Spleen (tissue), 11 donors: Measurements from ENCODE around the gene CD300E. TPM values are rescaled to one million over a fixed set of nuclear protein-coding genes. Genes with fewer than 3 reads are reported as not detected.

ENCODE experiments used
- DNase-seq: peaks from one replicate; pipeline ENCODE4 v3.0.0-alpha.2; 2020
- H3K27ac ChIP-seq, 8 donors: fragments of 200-600 bp; sonication (generic) in 7 of 8; 1 replicate in 4 of 8; 2 replicates in 4 of 8; pipeline versions ENCODE4 v1.5.0 to v1.8.0; 2016 to 2021; ENCODE audit warnings: inconsistent platforms in 4 of 8, mild to moderate bottlenecking in 4 of 8, moderate library complexity in 1 of 8
- H3K27me3 ChIP-seq, 7 donors: fragments of 200-600 bp; sonication (generic) in 6 of 7; replicated peaks in 1 of 7; 1 replicate in 4 of 7; 2 replicates in 3 of 7; pipeline versions ENCODE4 v1.5.0 to v1.8.0; 2016 to 2021; ENCODE audit warnings: inconsistent platforms in 3 of 7, mild to moderate bottlenecking in 1 of 7
- H3K36me3 ChIP-seq, 6 donors: fragments of 200-600 bp; sonication (generic) in 5 of 6; 1 replicate in 4 of 6; 2 replicates in 2 of 6; pipeline versions ENCODE4 v1.5.0 to v1.8.0; 2016 to 2021; ENCODE audit warnings: inconsistent platforms in 2 of 6
- H3K4me1 ChIP-seq, 6 donors: fragments of 200-600 bp; sonication (generic) in 5 of 6; 1 replicate in 3 of 6; 2 replicates in 3 of 6; pipeline versions ENCODE4 v1.5.0 to v1.8.0; 2016 to 2021; ENCODE audit warnings: inconsistent platforms in 3 of 6
- H3K4me3 ChIP-seq, 8 donors: fragments of 200-600 bp; sonication (generic) in 7 of 8; 1 replicate in 4 of 8; 2 replicates in 4 of 8; pipeline versions ENCODE4 v1.5.0 to v1.8.0; 2016 to 2021; ENCODE audit warnings: inconsistent platforms in 4 of 8, mild to moderate bottlenecking in 4 of 8, moderate library complexity in 2 of 8
- H3K9me3 ChIP-seq, 8 donors: fragments of 200-600 bp; sonication (generic) in 7 of 8; 1 replicate in 4 of 8; 2 replicates in 4 of 8; pipeline versions ENCODE4 v1.5.0 to v1.8.0; 2016 to 2021; ENCODE audit warnings: inconsistent platforms in 4 of 8
- POLR2A ChIP-seq, 3 donors: fragments of 450-650 bp; IDR thresholded peaks; one replicate each; pipeline ENCODE4 v1.5.1; 2017; ENCODE audit warnings: antibody characterized with exemption in 3 of 3, mild to moderate bottlenecking in 1 of 3
- POLR2AphosphoS5 ChIP-seq, 3 donors: sonication (generic); formaldehyde crosslinking; IDR thresholded peaks; one replicate each; pipeline ENCODE4 v1.5.1; 2017; ENCODE audit warnings: antibody characterized with exemption in 3 of 3
- WGBS, 5 donors: extraction: QIAGEN DNeasy Blood & Tissue Kit in 3 of 5; methylation state at CpG; one replicate each; pipeline versions ENCODE4 v1.1.5 to v1.1.7; 2013 to 2018; 5-methylcytosine and 5-hydroxymethylcytosine counted together
- intact Hi-C: fragments of 100-400 bp; cut with DNase I; formaldehyde crosslinking; loops from one replicate; pipeline ENCODE4 v1.15.0; 2023; ENCODE audit warnings: low total_unique reads
- polyA plus RNA-seq, 3 donors: library from polyadenylated mRNA; stranded (reverse); fragments of 200-250 nt; gene quantifications; one replicate each; pipeline ENCODE4 v1.2.1, GENCODE V29; 2013
- total RNA-seq, 7 donors: library from RNA; depleted of rRNA in 3 of 7; stranded (reverse); fragments of >200 nt in 3 of 7; fragmentation: NEBNext Ultra II Directional in 4 of 7; extraction: Animal tissue kit (Norgen Biotek cat#: 25700) in 4 of 7; gene quantifications; one replicate each; pipeline versions ENCODE4 v1.1.0 to v1.2.1, GENCODE V29; 2016 to 2021
- TF ChIP-seq, protein P1 (sequence below), 11 experiments: fragments of 200-600 bp in 7 of 11; fragments of 450-650 bp in 4 of 11; sonication (generic) in 4 of 11; IDR thresholded peaks in 8 of 11; conservative IDR thresholded peaks in 3 of 11; 1 replicate in 7 of 11; 2 replicates in 4 of 11; pipeline versions ENCODE4 v1.4.0 to v1.8.0; 2016 to 2021; ENCODE audit warnings: antibody characterized with exemption in 11 of 11, inconsistent platforms in 4 of 11, mild to moderate bottlenecking in 1 of 11
- donor health status: healthy with polysubstance abuse.
- donor health status: DM: no; HTN: no; CAD: no; lungs with moderate emphysema.
- donor health status: DM: no; HTN: no; CAD: no.
- donor health status: Bipolar disorder and iron deficiency.
- donor health status: healthy.
- donor health status: DM: no; HTN: no; CAD: no.
- donor health status: DM: yes; HTN: yes; CAD: no.

The CD300E gene
- total and polyA plus RNA-seq, 10 donors, result 0.99 to 20.3 (median 5.7) TPM

DNA sequence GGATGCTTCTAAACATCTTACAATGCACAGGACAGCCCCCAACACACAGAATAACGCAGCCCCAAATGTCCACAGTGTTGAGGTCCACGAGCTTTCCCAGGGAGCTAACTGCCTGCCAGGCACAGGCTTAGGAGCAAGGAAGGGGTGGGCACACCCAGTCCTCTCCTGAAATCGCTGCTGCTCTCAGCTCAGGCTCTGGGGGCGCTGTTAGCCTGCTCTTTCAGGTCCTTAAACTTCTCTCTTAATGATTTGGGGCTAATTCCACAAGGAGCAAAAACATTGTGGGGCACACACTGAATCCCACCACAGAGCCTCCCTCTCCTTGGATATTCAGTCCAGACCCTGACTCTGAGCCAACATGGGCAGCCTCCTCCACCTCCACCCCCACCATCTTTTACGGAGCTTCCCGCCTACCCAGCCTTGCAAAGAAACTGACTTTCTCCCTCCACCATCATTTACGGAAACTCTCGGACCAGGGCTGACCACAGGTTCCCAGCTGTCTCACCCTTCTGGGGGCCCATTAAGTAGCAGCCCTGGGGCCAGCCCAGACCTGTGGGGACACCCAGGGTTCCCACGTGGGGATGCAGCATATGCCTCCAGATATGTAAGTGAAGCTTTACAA is 57.3 kb downstream of the CD300E start:
- H3K4me3 ChIP-seq, result peak overlapping the region in 2 of 8 donors; percentile 1 to 13

DNA sequence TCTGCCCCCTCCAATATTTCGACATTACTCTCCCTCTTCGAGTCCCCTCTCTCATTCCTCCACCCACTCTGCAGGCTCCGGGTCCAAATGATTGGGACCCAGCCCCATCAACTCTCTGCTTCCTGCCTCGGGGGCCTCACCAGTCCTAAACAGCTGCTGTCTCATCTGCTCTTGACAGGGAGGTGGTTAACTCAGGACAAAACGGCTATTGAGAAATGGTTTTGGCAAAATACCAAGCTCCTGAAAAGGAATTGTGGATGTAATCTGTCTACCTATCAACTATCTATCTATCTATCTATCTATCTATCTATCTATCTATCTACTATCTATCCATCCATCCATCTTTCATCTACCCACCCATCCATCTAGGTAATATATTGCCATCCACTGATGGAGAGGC is 58.4 kb downstream of the CD300E start:
- Histone ChIP-seq H3K27ac (no peak overlapping the region), H3K36me3 (no peaks in the 10 kb centered on the region), H3K9me3 (no peaks in the 10 kb centered on the region), H3K4me3 (no peak overlapping the region), H3K27me3 (peaks cover 0 to 82% (median 0%) of the 10 kb centered on the region in 7 donors), H3K4me1 (peaks cover 0 to 28% (median 0%) of the 10 kb centered on the region in 6 donors)
- DNase-seq, result no peak
- intact Hi-C loops, result no loop called here
- WGBS, 5 donors, result 11 to 66% (median 39%) methylated on average over 5 of the region's 5 CpGs
- TF ChIP-seq POLR2AphosphoS5 (IDR thresholded peaks at IDR 0.05) (no peak), POLR2A (IDR thresholded peaks at IDR 0.05) (no peak)
- TF ChIP-seq, protein P1, sequence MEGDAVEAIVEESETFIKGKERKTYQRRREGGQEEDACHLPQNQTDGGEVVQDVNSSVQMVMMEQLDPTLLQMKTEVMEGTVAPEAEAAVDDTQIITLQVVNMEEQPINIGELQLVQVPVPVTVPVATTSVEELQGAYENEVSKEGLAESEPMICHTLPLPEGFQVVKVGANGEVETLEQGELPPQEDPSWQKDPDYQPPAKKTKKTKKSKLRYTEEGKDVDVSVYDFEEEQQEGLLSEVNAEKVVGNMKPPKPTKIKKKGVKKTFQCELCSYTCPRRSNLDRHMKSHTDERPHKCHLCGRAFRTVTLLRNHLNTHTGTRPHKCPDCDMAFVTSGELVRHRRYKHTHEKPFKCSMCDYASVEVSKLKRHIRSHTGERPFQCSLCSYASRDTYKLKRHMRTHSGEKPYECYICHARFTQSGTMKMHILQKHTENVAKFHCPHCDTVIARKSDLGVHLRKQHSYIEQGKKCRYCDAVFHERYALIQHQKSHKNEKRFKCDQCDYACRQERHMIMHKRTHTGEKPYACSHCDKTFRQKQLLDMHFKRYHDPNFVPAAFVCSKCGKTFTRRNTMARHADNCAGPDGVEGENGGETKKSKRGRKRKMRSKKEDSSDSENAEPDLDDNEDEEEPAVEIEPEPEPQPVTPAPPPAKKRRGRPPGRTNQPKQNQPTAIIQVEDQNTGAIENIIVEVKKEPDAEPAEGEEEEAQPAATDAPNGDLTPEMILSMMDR (IDR thresholded peaks at IDR 0.05 in 8 of 11, conservative IDR thresholded peaks at IDR 0.05 in 3 of 11), result no peak

More for the DNA sequence above, 57.3 kb downstream of the CD300E start:
- DNase-seq, result peak; percentile 82
- peaks cover 0 to 28% (median 0%) of the 10 kb centered on the region in 6 donors for H3K4me1 ChIP-seq
- no peaks in the 10 kb centered on the region for H3K36me3 ChIP-seq
- TF ChIP-seq, protein P1 (IDR thresholded peaks at IDR 0.05 in 8 of 11, conservative IDR thresholded peaks at IDR 0.05 in 3 of 11), result peak in 10 of 11 experiments; percentile 7 to 70 (median 54)
- no peak for TF ChIP-seq POLR2AphosphoS5 (IDR thresholded peaks at IDR 0.05)
- no peaks in the 10 kb centered on the region for H3K9me3 ChIP-seq
- peaks cover 0 to 82% (median 0%) of the 10 kb centered on the region in 7 donors for H3K27me3 ChIP-seq
- 19 to 48% (median 38%) methylated on average over 7 to 9 of the region's 9 CpGs for WGBS, 5 donors
- peak overlapping the region in 1 of 8 donors; percentile 83 for H3K27ac ChIP-seq
- intact Hi-C loops, result no loop called here

DNA sequence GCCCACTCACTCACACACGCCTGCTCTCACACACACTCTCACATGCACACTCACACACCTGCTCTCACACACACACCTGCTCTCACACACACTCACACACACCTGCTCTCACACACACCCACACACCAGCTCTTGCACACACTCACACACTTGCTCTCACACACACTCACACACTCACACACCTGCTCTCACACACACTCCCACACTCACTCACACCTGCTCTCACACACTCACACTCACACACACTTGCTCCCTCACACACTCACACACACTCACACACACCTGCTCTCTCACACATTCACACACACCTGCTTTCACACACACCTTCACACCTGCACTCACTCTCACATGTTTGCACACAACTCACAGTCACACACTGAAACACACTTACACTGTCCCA is 60.2 kb downstream of the CD300E start:
- 82 to 94% (median 90%) methylated on average over 1 of the region's 1 CpG for WGBS, 5 donors
- H3K4me1 ChIP-seq, result peaks cover 0 to 23% (median 0%) of the 10 kb centered on the region in 6 donors
- H3K27ac ChIP-seq, result no peak overlapping the region
- H3K27me3 ChIP-seq, result peaks cover 0 to 66% (median 0%) of the 10 kb centered on the region in 7 donors
- intact Hi-C loops, result no loop called here
- no peak for DNase-seq
- no peaks in the 10 kb centered on the region for H3K36me3 ChIP-seq
- TF ChIP-seq, protein P1 (IDR thresholded peaks at IDR 0.05 in 8 of 11, conservative IDR thresholded peaks at IDR 0.05 in 3 of 11), result no peak
- TF ChIP-seq POLR2AphosphoS5 (IDR thresholded peaks at IDR 0.05) (no peak), POLR2A (IDR thresholded peaks at IDR 0.05) (no peak)
- no peak overlapping the region for H3K4me3 ChIP-seq
- no peaks in the 10 kb centered on the region for H3K9me3 ChIP-seq

DNA sequence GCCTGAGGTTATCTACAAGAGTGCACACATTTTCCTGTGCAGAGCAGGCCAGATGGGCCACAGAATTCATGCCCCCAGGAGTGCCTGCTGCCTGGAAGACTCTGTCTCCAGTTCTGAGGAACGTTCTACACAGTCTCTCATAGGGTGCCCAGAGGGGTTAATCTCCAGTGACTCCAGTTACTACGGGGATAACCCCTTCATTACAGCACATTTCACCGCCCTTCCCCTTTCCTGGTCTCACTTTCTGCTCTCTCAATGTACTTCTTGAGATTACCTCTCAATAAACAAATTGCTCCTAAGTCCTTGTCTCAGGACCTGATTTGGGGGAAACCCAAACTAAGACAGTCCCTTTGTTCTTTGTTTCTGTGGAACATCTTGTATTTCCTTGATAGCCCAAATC is 62.0 kb downstream of the CD300E start:
- H3K27ac ChIP-seq, result no peak overlapping the region
- H3K4me3 ChIP-seq, result no peak overlapping the region
- TF ChIP-seq, protein P1 (IDR thresholded peaks at IDR 0.05 in 8 of 11, conservative IDR thresholded peaks at IDR 0.05 in 3 of 11), result no peak
- TF ChIP-seq POLR2AphosphoS5 (IDR thresholded peaks at IDR 0.05), result no peak
- TF ChIP-seq POLR2A (IDR thresholded peaks at IDR 0.05), result no peak
- H3K36me3 ChIP-seq, result no peaks in the 10 kb centered on the region
- intact Hi-C loops, result no loop called here
- no peaks in the 10 kb centered on the region for H3K9me3 ChIP-seq
- 50 to 67% (median 56%) methylated on average over 3 of the region's 3 CpGs for WGBS, 5 donors
- no peak for DNase-seq
- peaks cover 0 to 51% (median 0%) of the 10 kb centered on the region in 7 donors for H3K27me3 ChIP-seq
- H3K4me1 ChIP-seq, result peaks cover 0 to 10% (median 0%) of the 10 kb centered on the region in 6 donors
